ENCODE results near the gene CDKAL1. TPM values are rescaled to one million over a fixed set of nuclear protein-coding genes. Genes with fewer than 3 reads are reported as not detected.

The CDKAL1 gene
- total and polyA plus RNA-seq, 4 donors, result 2.0 to 12.9 (median 6.7) TPM

DNA sequence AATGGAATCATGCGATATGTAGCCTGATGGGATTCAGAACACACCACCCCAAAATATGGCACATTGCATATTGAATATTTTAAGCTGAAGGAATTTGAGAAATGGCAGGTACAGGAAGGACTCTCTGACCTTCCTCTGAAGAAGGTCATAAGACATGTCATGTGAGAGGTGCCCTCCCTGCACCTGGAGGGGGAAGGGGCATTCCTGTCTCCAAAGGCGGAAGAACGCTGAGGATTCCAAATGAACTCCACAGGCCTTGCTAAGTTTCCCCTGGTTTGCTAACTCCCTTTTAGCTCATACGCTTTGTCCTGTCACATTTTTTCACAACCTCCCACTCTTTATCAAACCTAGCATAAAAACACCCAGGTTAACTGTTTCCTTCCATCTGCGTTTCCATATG is 347.8 kb downstream of the CDKAL1 start:
- H3K4me1 ChIP-seq (ENCODE audit: control insufficient read depth in 4 of 4, insufficient read depth in 4 of 4, low read length in 3 of 4), result peaks cover 6 to 31% (median 16%) of the 10 kb centered on the region in 4 donors
- H3K9ac ChIP-seq (ENCODE audit: low read depth in 1 of 2, low read length in 2 of 2), result no peak overlapping the region
- TF ChIP-seq FOXA2 (IDR thresholded peaks at IDR 0.05), result no peak
- no peak for TF ChIP-seq NR2F2 (IDR thresholded peaks at IDR 0.05)
- TF ChIP-seq JUND (IDR thresholded peaks at IDR 0.05), result no peak
- no peak for TF ChIP-seq YY1 (IDR thresholded peaks at IDR 0.05)
- TF ChIP-seq, protein P1, sequence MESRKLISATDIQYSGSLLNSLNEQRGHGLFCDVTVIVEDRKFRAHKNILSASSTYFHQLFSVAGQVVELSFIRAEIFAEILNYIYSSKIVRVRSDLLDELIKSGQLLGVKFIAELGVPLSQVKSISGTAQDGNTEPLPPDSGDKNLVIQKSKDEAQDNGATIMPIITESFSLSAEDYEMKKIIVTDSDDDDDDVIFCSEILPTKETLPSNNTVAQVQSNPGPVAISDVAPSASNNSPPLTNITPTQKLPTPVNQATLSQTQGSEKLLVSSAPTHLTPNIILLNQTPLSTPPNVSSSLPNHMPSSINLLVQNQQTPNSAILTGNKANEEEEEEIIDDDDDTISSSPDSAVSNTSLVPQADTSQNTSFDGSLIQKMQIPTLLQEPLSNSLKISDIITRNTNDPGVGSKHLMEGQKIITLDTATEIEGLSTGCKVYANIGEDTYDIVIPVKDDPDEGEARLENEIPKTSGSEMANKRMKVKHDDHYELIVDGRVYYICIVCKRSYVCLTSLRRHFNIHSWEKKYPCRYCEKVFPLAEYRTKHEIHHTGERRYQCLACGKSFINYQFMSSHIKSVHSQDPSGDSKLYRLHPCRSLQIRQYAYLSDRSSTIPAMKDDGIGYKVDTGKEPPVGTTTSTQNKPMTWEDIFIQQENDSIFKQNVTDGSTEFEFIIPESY (IDR thresholded peaks at IDR 0.05), result no peak
- TF ChIP-seq, protein P2, sequence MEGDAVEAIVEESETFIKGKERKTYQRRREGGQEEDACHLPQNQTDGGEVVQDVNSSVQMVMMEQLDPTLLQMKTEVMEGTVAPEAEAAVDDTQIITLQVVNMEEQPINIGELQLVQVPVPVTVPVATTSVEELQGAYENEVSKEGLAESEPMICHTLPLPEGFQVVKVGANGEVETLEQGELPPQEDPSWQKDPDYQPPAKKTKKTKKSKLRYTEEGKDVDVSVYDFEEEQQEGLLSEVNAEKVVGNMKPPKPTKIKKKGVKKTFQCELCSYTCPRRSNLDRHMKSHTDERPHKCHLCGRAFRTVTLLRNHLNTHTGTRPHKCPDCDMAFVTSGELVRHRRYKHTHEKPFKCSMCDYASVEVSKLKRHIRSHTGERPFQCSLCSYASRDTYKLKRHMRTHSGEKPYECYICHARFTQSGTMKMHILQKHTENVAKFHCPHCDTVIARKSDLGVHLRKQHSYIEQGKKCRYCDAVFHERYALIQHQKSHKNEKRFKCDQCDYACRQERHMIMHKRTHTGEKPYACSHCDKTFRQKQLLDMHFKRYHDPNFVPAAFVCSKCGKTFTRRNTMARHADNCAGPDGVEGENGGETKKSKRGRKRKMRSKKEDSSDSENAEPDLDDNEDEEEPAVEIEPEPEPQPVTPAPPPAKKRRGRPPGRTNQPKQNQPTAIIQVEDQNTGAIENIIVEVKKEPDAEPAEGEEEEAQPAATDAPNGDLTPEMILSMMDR (IDR thresholded peaks at IDR 0.05; ENCODE audit: low read depth, low read length, missing input control), result no peak
- no peak for TF ChIP-seq GABPA (IDR thresholded peaks at IDR 0.05 in 1 of 2, conservative IDR thresholded peaks at IDR 0.05 in 1 of 2)
- TF ChIP-seq SP1 (IDR thresholded peaks at IDR 0.05), result no peak
- TF ChIP-seq, protein P3, sequence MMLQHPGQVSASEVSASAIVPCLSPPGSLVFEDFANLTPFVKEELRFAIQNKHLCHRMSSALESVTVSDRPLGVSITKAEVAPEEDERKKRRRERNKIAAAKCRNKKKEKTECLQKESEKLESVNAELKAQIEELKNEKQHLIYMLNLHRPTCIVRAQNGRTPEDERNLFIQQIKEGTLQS (IDR thresholded peaks at IDR 0.05), result no peak
- TF ChIP-seq, protein P4, sequence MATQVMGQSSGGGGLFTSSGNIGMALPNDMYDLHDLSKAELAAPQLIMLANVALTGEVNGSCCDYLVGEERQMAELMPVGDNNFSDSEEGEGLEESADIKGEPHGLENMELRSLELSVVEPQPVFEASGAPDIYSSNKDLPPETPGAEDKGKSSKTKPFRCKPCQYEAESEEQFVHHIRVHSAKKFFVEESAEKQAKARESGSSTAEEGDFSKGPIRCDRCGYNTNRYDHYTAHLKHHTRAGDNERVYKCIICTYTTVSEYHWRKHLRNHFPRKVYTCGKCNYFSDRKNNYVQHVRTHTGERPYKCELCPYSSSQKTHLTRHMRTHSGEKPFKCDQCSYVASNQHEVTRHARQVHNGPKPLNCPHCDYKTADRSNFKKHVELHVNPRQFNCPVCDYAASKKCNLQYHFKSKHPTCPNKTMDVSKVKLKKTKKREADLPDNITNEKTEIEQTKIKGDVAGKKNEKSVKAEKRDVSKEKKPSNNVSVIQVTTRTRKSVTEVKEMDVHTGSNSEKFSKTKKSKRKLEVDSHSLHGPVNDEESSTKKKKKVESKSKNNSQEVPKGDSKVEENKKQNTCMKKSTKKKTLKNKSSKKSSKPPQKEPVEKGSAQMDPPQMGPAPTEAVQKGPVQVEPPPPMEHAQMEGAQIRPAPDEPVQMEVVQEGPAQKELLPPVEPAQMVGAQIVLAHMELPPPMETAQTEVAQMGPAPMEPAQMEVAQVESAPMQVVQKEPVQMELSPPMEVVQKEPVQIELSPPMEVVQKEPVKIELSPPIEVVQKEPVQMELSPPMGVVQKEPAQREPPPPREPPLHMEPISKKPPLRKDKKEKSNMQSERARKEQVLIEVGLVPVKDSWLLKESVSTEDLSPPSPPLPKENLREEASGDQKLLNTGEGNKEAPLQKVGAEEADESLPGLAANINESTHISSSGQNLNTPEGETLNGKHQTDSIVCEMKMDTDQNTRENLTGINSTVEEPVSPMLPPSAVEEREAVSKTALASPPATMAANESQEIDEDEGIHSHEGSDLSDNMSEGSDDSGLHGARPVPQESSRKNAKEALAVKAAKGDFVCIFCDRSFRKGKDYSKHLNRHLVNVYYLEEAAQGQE (IDR thresholded peaks at IDR 0.05), result no peak
- TF ChIP-seq RAD21 (IDR thresholded peaks at IDR 0.05), result no peak
- TF ChIP-seq TAF1 (conservative IDR thresholded peaks at IDR 0.05), result no peak
- TF ChIP-seq EGR1 (IDR thresholded peaks at IDR 0.05; ENCODE audit: low read depth in 2 of 2), result no peak
- H3K9me3 ChIP-seq (ENCODE audit: control insufficient read depth in 4 of 4, low read length in 3 of 4), result peaks cover 3 to 18% (median 9%) of the 10 kb centered on the region in 4 donors
- WGBS, result 89% methylated on average over 5 of the region's 5 CpGs
- H3K27me3 ChIP-seq (ENCODE audit: control insufficient read depth in 4 of 4, insufficient read depth in 4 of 4, low read length in 3 of 4), result no peaks in the 10 kb centered on the region
- no peak for DNase-seq (ENCODE audit: low spot score)
- H3K4me3 ChIP-seq (ENCODE audit: low read depth in 1 of 3, low read length in 3 of 3), result peak overlapping the region in 1 of 3 donors; percentile 26
- H3K27ac ChIP-seq (ENCODE audit: low read depth in 1 of 2, low read length in 2 of 2), result no peak overlapping the region
- peaks cover 0 to 2% (median 0%) of the 10 kb centered on the region in 4 donors for H3K36me3 ChIP-seq (ENCODE audit: control insufficient read depth in 4 of 4, insufficient read depth in 3 of 4, low read depth in 1 of 4, low read length in 3 of 4)

DNA sequence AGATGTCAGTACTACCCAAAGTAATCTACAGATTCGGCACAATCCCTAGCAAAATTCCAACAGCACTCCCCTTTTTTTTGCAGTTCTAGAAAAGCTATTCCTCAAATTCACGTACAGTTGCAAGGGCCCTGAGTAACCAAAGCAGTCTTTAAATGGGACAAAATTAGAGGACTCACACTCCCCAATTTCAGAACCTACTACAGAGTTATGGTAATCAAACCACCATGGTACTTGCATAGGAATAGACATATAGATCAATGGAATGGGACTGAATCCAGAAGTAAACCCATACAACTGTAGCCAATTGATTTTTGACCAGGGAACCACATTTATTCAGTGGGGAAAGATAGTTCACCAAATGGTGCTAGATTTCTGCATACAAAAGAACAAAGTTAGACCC is 350.8 kb downstream of the CDKAL1 start:
- Histone ChIP-seq H3K27ac (ENCODE audit: low read depth in 1 of 2, low read length in 2 of 2) (no peak overlapping the region), H3K27me3 (ENCODE audit: control insufficient read depth in 4 of 4, insufficient read depth in 4 of 4, low read length in 3 of 4) (no peaks in the 10 kb centered on the region), H3K36me3 (ENCODE audit: control insufficient read depth in 4 of 4, insufficient read depth in 3 of 4, low read depth in 1 of 4, low read length in 3 of 4) (peaks cover 0 to 2% (median 0%) of the 10 kb centered on the region in 4 donors), H3K9ac (ENCODE audit: low read depth in 1 of 2, low read length in 2 of 2) (no peak overlapping the region), H3K9me3 (ENCODE audit: control insufficient read depth in 4 of 4, low read length in 3 of 4) (peaks cover 3 to 18% (median 9%) of the 10 kb centered on the region in 4 donors), H3K4me1 (ENCODE audit: control insufficient read depth in 4 of 4, insufficient read depth in 4 of 4, low read length in 3 of 4) (peaks cover 2 to 13% (median 5%) of the 10 kb centered on the region in 4 donors), H3K4me3 (ENCODE audit: low read depth in 1 of 3, low read length in 3 of 3) (no peak overlapping the region)
- TF ChIP-seq GABPA (IDR thresholded peaks at IDR 0.05 in 1 of 2, conservative IDR thresholded peaks at IDR 0.05 in 1 of 2) (no peak), HNF4A (conservative IDR thresholded peaks at IDR 0.05) (no peak)
- no peak for DNase-seq (ENCODE audit: low spot score)
- WGBS, result 98% methylated on average over 2 of the region's 2 CpGs

All from liver (tissue), 9 donors.